ENCODE results near the gene PRDM15.

- TF ChIP-seq CTCF (conservative IDR thresholded peaks at IDR 0.05; ENCODE audit: low read depth in 2 of 2), result no peak
- no peak for TF ChIP-seq POLR2AphosphoS5 (IDR thresholded peaks at IDR 0.05; ENCODE audit: low read depth)
- no peak for TF ChIP-seq REST (IDR thresholded peaks at IDR 0.05; ENCODE audit: unreplicated experiment)
- TF ChIP-seq EZH2 (IDR thresholded peaks at IDR 0.05; ENCODE audit: low read depth, unreplicated experiment), result no peak
- no peak for TF ChIP-seq JUNB (IDR thresholded peaks at IDR 0.05; ENCODE audit: unreplicated experiment)
- TF ChIP-seq NANOG (IDR thresholded peaks at IDR 0.05; ENCODE audit: borderline replicate concordance), result no peak
- TF ChIP-seq EZH2phosphoT487 (IDR thresholded peaks at IDR 0.05; ENCODE audit: unreplicated experiment), result no peak
- no peak for TF ChIP-seq ZNF114 (CRISPR knock-in tag; IDR thresholded peaks at IDR 0.05)
- TF ChIP-seq STAT1 (IDR thresholded peaks at IDR 0.05; ENCODE audit: unreplicated experiment), result no peak
- TF ChIP-seq ETS1 (IDR thresholded peaks at IDR 0.05), result no peak
Observed at GRCh38 chr21:41917531-41917930, 38.4 kb upstream of the PRDM15 start.

All from GM23338 (cell line).